ENCODE data around the gene RGP1.

The RGP1 gene

DNA sequence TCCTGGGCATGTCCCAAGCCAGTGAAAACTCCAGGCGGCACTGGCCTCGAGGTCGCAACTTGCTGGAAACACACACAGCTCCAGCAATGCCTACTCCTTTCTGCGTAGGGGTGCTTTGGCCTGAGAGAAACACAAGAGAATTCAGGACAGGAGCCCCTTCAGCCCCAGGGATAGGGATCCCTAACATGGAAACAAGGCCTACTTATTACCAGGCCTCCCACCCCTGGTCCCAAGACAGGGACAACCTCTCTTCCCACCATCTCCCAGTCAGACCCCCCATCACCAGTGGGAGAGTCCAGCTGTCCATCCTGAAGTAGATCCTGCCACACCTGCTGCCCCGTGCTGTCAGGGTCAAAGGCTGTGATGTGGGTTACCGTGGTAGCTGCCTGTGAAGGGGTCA lies 8.8 kb upstream of the RGP1 start:
- Histone ChIP-seq H2AFZ (ENCODE audit: low read depth) (no peak overlapping the region), H3K4me3 (IDR thresholded peaks at IDR 0.05; ENCODE audit: insufficient read depth, low read depth, low read length) (no peak overlapping the region), H3K27ac (no peak overlapping the region), H3K4me1 (ENCODE audit: low read depth, poor library complexity, severe bottlenecking) (peaks cover 4% of the 10 kb centered on the region), H3K9ac (no peak overlapping the region), H4K20me1 (ENCODE audit: insufficient read depth) (no peaks in the 10 kb centered on the region), H3K4me2 (no peak overlapping the region), H3K79me2 (ENCODE audit: insufficient read depth, low read depth) (peaks cover 2% of the 10 kb centered on the region; the same call in 1 of the 2 replicates), H3K36me3 (ENCODE audit: insufficient read depth) (no peaks in the 10 kb centered on the region), H3K27me3 (ENCODE audit: insufficient read depth, low read depth) (no peaks in the 10 kb centered on the region)
- TF ChIP-seq, protein P1, sequence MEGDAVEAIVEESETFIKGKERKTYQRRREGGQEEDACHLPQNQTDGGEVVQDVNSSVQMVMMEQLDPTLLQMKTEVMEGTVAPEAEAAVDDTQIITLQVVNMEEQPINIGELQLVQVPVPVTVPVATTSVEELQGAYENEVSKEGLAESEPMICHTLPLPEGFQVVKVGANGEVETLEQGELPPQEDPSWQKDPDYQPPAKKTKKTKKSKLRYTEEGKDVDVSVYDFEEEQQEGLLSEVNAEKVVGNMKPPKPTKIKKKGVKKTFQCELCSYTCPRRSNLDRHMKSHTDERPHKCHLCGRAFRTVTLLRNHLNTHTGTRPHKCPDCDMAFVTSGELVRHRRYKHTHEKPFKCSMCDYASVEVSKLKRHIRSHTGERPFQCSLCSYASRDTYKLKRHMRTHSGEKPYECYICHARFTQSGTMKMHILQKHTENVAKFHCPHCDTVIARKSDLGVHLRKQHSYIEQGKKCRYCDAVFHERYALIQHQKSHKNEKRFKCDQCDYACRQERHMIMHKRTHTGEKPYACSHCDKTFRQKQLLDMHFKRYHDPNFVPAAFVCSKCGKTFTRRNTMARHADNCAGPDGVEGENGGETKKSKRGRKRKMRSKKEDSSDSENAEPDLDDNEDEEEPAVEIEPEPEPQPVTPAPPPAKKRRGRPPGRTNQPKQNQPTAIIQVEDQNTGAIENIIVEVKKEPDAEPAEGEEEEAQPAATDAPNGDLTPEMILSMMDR (conservative IDR thresholded peaks at IDR 0.05; ENCODE audit: low read depth, low read length), result no peak

DNA sequence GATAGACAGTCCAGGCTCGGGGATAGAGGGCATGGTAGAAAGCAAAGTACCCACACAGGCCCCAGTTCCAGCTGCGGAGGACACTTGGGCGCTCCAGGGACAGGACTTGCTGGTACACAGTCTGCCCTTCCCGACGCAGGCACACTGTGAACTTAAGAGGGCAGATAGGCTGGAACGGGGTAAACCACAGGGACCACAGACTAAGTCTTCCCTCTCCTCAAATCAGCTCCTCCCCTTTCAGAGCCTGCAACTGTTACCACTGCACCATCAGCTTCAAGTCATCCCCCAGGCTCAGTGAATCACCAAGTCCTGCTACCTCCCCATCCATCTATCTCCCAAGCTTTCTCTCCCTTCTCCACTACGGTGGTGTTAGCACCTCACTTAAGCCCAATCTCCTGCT lies 7.3 kb upstream of the RGP1 start:
- Histone ChIP-seq H4K20me1 (ENCODE audit: insufficient read depth) (no peaks in the 10 kb centered on the region; the same call in 1 of the 2 replicates), H3K27me3 (ENCODE audit: insufficient read depth, low read depth) (no peaks in the 10 kb centered on the region), H3K4me1 (ENCODE audit: low read depth, poor library complexity, severe bottlenecking) (peaks cover 15% of the 10 kb centered on the region), H3K36me3 (ENCODE audit: insufficient read depth) (no peaks in the 10 kb centered on the region), H3K27ac (no peak overlapping the region), H3K4me2 (no peak overlapping the region), H3K4me3 (IDR thresholded peaks at IDR 0.05; ENCODE audit: insufficient read depth, low read depth, low read length) (no peak overlapping the region), H3K9ac (no peak overlapping the region), H3K79me2 (ENCODE audit: insufficient read depth, low read depth) (peaks cover 16% of the 10 kb centered on the region), H2AFZ (ENCODE audit: low read depth) (no peak overlapping the region)
- TF ChIP-seq, protein P1 (conservative IDR thresholded peaks at IDR 0.05; ENCODE audit: low read depth, low read length), result no peak

DNA sequence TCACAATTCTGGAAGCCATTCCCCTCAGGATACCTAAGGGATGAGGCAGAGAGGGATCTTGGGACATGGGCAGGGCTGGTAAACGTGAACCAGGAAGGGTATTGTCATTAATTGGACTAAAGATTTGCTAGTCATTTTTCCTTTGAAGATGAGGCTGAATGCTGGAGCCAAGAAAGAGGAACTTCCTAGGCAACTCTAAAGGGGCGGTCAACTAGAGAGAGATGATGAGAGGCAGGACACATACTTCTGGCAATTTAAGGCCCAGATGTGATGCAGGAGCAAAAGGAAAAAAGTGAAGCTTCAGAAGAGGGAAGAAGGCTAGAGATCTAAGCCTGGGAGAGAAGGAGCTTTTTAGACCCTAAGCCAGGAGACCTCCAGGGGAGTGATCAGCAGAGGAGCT lies 5.6 kb upstream of the RGP1 start:
- peaks cover 21% of the 10 kb centered on the region for H3K4me1 ChIP-seq (ENCODE audit: low read depth, poor library complexity, severe bottlenecking)
- no peaks in the 10 kb centered on the region for H3K27me3 ChIP-seq (ENCODE audit: insufficient read depth, low read depth)
- TF ChIP-seq, protein P1 (conservative IDR thresholded peaks at IDR 0.05; ENCODE audit: low read depth, low read length), result no peak
- peaks cover 33% of the 10 kb centered on the region for H3K79me2 ChIP-seq (ENCODE audit: insufficient read depth, low read depth)
- no peak overlapping the region for H3K27ac ChIP-seq
- H2AFZ ChIP-seq (ENCODE audit: low read depth), result no peak overlapping the region
- H3K4me3 ChIP-seq (IDR thresholded peaks at IDR 0.05; ENCODE audit: insufficient read depth, low read depth, low read length), result no peak overlapping the region
- no peak overlapping the region for H3K4me2 ChIP-seq
- H4K20me1 ChIP-seq (ENCODE audit: insufficient read depth), result no peaks in the 10 kb centered on the region; the same call in 1 of the 2 replicates
- no peaks in the 10 kb centered on the region for H3K36me3 ChIP-seq (ENCODE audit: insufficient read depth)
- H3K9ac ChIP-seq, result no peak overlapping the region

DNA sequence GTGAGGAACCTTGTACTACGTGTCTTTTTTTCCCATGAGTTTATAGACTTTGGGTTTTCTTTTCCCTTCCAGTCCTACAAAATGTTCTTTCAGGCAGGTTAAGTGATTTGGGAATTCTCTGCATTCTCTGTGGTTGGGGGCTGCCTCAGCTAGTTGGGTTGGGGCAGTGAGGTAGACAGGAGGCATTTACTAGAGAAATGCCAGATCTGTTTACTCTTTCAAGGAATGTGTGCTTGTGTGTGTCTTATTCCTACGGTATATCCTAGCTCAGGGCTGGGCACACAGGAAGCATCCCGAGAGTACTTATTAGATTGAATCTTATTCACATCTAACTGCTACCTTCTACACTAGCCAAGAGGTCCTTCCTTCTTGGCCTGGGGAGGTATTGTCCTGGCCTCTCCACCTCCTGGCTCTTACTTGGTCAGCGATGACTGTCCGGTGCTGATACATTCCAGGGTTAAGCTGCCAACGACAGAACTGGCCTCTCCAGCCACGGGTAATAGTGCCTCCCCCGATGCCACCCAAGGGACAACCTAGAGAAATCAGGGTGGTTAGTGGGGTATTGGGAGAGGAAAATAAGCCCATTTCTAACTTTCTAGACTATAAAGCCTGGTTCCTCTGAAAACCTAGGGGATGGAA lies 5.1 kb upstream of the RGP1 start:
- Histone ChIP-seq H3K27me3 (ENCODE audit: insufficient read depth, low read depth) (no peaks in the 10 kb centered on the region), H3K4me1 (ENCODE audit: low read depth, poor library complexity, severe bottlenecking) (peaks cover 21% of the 10 kb centered on the region), H4K20me1 (ENCODE audit: insufficient read depth) (no peaks in the 10 kb centered on the region; the same call in 1 of the 2 replicates), H3K4me2 (no peak overlapping the region), H3K36me3 (ENCODE audit: insufficient read depth) (no peaks in the 10 kb centered on the region), H3K9ac (no peak overlapping the region), H3K79me2 (ENCODE audit: insufficient read depth, low read depth) (peaks cover 35% of the 10 kb centered on the region), H2AFZ (ENCODE audit: low read depth) (no peak overlapping the region), H3K27ac (no peak overlapping the region), H3K4me3 (IDR thresholded peaks at IDR 0.05; ENCODE audit: insufficient read depth, low read depth, low read length) (no peak overlapping the region)
- TF ChIP-seq, protein P1 (conservative IDR thresholded peaks at IDR 0.05; ENCODE audit: low read depth, low read length), result no peak

Data from KMS-11 (cell line).